Stimulated activated CD8-positive, alpha-beta memory T cell treated with anti-CD3 and anti-CD28 coated beads, Interleukin-2, amount 100 ng/mL, for 48 hours (primary cell): ENCODE data around the gene PHACTR1.

Experiments
- DNase-seq, 2 donors: peaks; one replicate each; pipeline ENCODE4 v3.0.0-alpha.2; 2020; ENCODE audit warnings: low read depth in 2 of 2

PHACTR1 gene

GRCh38 chr6:13285705-13286104 lies 569.1 kb downstream of the PHACTR1 start:
- DNase-seq = no peak

- no peak for DNase-seq
These were observed 569.6 kb downstream of the PHACTR1 start for GRCh38 chr6:13286181-13286580.

GRCh38 chr6:13287104-13287503 lies 570.5 kb downstream of the PHACTR1 start:
- DNase-seq = no peak

GRCh38 chr6:13288481-13288880 lies 571.9 kb downstream of the PHACTR1 start:
- DNase-seq = no peak

DNA sequence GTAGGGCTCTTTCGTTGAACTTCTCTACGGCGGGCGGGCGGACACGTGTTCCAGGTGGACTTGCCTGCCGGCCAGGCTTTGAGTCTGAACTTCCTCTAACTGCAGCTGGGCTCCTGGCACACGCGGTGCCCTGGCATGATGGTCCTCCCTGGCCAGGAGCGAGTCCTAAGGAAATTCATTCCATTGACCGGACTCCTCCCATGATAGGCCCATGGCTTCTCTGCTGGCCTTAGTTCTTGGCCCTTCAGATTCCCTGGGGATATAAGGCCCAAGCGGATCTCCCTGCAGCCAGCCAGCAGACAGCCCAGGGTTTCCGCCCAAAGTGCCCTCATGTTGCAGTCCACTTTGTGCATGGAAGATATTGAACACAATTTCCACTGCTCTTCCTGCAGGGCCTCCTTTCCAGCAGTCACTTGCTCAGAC lies 572.4 kb downstream of the PHACTR1 start:
- no peak for DNase-seq

- no peak for DNase-seq
These were observed 573.3 kb downstream of the PHACTR1 start for GRCh38 chr6:13289789-13290318.

- DNase-seq = no peak
These were observed 573.8 kb downstream of the PHACTR1 start for GRCh38 chr6:13290335-13290734.

DNA sequence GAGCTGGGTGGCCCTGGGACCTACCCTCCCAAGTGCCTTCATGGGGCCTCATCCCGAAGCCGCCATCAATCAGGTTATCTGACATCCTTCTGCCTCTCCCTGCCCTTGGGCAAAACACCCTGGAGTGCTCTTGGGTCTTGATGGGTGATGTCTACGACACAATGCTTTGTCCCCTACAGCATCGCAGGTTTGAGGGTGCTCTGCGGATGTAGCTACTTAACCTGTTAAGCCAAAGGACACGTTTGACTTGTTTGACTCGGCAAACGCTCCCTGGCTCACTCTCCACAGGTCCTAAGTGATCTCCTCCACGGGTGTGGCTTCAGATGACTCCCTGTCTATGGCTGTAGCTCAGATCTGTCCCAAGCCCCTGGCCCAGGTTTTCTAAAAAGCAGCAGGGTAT lies 576.2 kb downstream of the PHACTR1 start:
- no peak for DNase-seq

DNA sequence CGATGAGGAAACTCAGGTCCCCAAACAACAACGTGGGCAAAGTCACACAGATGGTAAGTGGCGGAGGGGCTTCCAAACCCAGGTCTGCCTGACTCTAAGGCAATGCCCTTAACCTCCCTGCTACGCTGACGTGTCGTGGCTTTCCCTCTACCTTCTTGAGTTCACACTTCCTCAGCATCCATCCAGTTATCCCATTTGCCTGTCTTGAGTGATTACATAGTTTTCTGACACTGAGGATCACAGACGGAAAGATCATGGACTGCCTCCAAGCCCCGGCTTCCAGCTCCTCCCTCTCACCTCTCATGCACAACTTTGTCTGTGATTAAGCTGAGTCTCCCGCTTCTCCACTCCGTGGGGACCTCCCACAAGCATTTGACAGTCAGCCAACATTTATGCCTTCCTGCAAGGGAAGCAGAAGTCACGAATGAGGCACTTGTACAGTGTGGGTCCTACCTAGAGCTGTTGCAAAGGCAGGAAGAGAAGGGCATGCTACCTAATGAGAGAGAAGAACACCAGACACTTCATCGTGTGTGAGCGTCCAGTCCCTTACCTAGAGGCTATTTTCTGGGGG lies 578.0 kb downstream of the PHACTR1 start:
- no peak for DNase-seq

GRCh38 chr6:13295576-13295975 lies 579.0 kb downstream of the PHACTR1 start:
- no peak for DNase-seq

GRCh38 chr6:13296536-13296997 lies 580.0 kb downstream of the PHACTR1 start:
- no peak for DNase-seq

GRCh38 chr6:13297391-13297790 lies 580.8 kb downstream of the PHACTR1 start:
- no peak for DNase-seq

GRCh38 chr6:13298446-13298845 lies 581.9 kb downstream of the PHACTR1 start:
- no peak for DNase-seq

DNA sequence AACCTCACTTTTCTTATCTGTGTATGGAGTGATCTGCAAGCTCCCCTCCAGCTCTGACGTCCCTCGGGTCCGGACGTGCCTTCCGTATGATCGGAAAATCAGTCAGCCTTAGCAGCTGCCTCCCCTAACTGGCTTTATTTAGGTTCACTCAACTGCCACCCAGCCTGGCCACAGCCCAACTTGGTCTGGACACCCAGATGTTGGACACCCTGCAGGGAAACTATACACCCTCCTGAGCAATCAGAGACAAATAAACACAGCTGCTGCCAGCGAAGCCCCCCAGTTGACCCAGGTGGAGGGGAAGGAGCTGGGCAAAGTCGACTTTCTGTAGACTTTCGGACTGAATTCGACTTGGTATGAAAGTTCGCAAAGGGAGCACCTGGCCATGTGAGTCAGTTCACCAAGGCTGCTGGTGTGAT lies 582.8 kb downstream of the PHACTR1 start:
- no peak for DNase-seq

GRCh38 chr6:13299918-13300317 lies 583.4 kb downstream of the PHACTR1 start:
- no peak for DNase-seq

DNA sequence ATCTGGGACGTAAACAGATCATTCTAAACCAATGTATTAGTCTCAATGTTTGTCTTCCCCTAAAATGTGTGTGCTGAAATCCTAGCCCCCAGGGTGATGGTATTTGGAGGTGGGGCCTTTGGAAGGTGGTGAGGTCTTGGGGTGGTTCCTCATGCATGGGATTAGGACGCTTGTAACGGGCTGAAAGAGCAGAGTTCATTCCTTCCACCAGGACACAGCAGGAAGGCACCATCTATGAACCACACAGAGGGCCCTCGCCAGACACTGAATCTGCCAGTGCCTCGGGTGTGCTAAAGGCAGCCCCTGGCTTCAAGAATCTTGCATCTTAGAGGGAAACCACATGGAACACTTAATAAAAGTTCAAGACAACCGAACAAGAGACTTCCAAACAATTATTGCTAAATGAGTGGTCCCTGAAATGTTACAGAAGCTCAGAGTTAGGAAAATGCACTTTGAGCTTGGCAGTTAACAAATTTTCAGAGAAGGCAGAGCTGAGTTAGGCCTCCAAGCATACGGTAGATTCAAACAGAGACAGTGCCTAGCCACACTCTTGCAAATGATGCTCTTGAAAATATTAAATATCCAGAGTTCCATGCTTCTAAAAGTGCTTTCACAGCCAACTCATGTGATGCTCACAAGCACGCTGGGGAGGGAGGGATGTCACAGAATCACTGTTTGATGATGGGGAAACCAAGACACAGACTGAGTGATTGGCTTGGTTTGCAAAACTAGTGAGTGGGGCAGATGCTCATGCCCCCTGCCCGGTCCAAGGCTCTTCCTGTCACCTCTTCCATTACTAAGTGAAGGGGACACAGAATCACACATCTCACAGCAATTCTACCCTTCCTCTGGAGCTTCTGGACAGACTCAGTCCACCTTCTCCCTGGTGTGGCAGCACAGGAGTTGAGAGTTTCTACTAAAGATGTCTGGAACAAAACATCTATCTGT lies 584.4 kb downstream of the PHACTR1 start:
- no peak for DNase-seq

- DNase-seq = no peak
These were observed 585.7 kb downstream of the PHACTR1 start for GRCh38 chr6:13302291-13302690.

DNA sequence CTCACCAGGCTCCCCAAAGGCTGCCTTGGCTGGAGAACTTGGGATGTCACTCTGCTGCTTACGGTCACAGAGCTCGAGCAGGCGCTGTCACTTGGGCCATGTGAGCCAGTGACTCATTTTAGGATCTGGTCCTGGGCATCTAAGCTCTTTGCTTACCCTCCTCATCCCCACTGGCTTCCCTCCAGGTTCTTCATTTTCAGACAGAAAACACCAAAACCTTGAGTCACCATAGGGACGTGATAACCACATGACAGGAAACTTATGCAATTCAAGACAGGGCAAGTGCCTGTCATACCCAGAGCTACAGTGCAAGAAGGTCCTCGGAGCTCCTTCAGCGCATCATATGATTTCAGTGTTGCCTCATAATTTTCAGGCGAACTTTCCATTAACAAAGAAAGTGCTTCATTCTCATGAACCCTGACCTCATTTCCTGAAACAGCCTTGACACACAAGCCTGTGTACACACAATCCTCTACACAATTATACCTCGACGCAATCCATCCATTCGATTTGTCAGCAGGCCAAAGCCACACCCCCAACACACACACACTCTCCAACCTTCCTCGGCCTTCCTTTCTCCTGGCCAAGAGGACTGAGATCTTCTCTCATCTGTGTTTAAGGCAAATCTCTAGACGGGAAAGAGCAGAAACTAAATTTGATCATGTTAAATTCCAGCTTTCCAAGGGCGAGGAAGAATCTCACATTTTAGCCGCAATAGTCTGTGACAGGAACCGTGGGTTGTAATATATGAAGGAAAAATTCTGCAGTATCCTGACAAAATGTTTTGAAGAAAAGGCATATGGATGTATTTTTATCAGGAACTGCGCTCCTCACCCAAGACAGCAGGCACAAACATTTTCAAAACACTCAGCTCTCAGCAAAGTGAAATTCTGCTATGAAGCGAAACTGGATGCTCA lies 586.4 kb downstream of the PHACTR1 start:
- DNase-seq = peak; percentile 16 to 25

GRCh38 chr6:13303668-13304017 lies 587.1 kb downstream of the PHACTR1 start:
- peak; percentile 20 to 22 for DNase-seq

DNA sequence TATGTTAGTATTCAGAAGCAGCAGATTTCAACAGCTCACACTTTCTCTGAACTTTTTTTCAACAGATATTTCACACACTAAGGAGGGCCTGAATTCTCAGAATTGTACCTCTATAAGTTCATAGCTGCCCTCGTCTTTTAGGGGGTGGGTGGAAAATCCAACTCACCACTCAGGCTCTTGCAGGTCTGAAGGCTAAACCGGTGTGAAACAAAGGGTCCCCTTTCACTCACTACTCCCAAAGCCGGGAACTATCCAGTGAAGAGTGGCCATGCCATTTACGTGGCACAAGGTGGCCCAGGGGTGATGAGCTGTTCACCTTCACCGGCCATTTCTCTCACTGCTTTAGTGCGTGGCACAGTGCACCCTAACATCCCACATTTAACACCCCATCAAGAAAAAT lies 587.5 kb downstream of the PHACTR1 start:
- DNase-seq = no peak

- no peak for DNase-seq
These were observed 588.2 kb downstream of the PHACTR1 start for GRCh38 chr6:13304580-13305260.
